Measurements from ENCODE around the gene DNAJC16.

Gene DNAJC16

GRCh38 chr1:15624133-15624714, 97.6 kb downstream of the DNAJC16 start:
- DNase-seq, result no peak

- DNase-seq, result no peak
Measured at GRCh38 chr1:15625056-15625917, 98.6 kb downstream of the DNAJC16 start.
